ENCODE data around the gene ROBO1.

The ROBO1 gene

GRCh38 chr3:79264892-79265291, 502.9 kb downstream of the ROBO1 start:
- H3K4me1 Mint-ChIP-seq (ENCODE audit: low read depth in 2 of 2): no peaks in the 10 kb centered on the region
- no peak for ATAC-seq (replicated peaks)
- peaks cover 6 to 8% of the 10 kb centered on the region in 2 donors for H3K9me3 Mint-ChIP-seq
- DNase-seq: no peak
- no peaks in the 10 kb centered on the region for H3K36me3 Mint-ChIP-seq (ENCODE audit: insufficient read depth)
- no peak overlapping the region for H3K4me3 Mint-ChIP-seq
- no peak overlapping the region for H3K27ac Mint-ChIP-seq
- H3K27me3 Mint-ChIP-seq: no peaks in the 10 kb centered on the region

- H3K4me1 Mint-ChIP-seq (ENCODE audit: low read depth in 2 of 2): no peaks in the 10 kb centered on the region
- no peak overlapping the region for H3K4me3 Mint-ChIP-seq
- no peak overlapping the region for H3K27ac Mint-ChIP-seq
- ATAC-seq (replicated peaks) (no peak), DNase-seq (no peak)
- peaks cover 6 to 8% of the 10 kb centered on the region in 2 donors for H3K9me3 Mint-ChIP-seq
- no peaks in the 10 kb centered on the region for H3K36me3 Mint-ChIP-seq (ENCODE audit: insufficient read depth)
- H3K27me3 Mint-ChIP-seq: no peaks in the 10 kb centered on the region
These were observed 504.4 kb downstream of the ROBO1 start for GRCh38 chr3:79263423-79263822.

- no peak overlapping the region for H3K27ac Mint-ChIP-seq
- H3K9me3 Mint-ChIP-seq: peaks cover 3 to 6% of the 10 kb centered on the region in 2 donors
- H3K4me1 Mint-ChIP-seq (ENCODE audit: low read depth in 2 of 2): no peaks in the 10 kb centered on the region
These were observed 509.3 kb downstream of the ROBO1 start for GRCh38 chr3:79258479-79258878.

GRCh38 chr3:79257791-79258190, 510.0 kb downstream of the ROBO1 start:
- no peak overlapping the region for H3K4me3 Mint-ChIP-seq
- no peaks in the 10 kb centered on the region for H3K4me1 Mint-ChIP-seq (ENCODE audit: low read depth in 2 of 2)
- peaks cover 3 to 4% of the 10 kb centered on the region in 2 donors for H3K9me3 Mint-ChIP-seq
- DNase-seq (no peak), ATAC-seq (replicated peaks) (no peak)
- H3K27me3 Mint-ChIP-seq: no peaks in the 10 kb centered on the region
- H3K36me3 Mint-ChIP-seq (ENCODE audit: insufficient read depth): no peaks in the 10 kb centered on the region
- H3K27ac Mint-ChIP-seq: no peak overlapping the region

More at GRCh38 chr3:79258479-79258878, 509.3 kb downstream of the ROBO1 start:
- DNase-seq (no peak), ATAC-seq (replicated peaks) (no peak)
- no peaks in the 10 kb centered on the region for H3K27me3 Mint-ChIP-seq
- no peak overlapping the region for H3K4me3 Mint-ChIP-seq
- H3K36me3 Mint-ChIP-seq (ENCODE audit: insufficient read depth): no peaks in the 10 kb centered on the region

- H3K36me3 Mint-ChIP-seq (ENCODE audit: insufficient read depth): no peaks in the 10 kb centered on the region
- no peak overlapping the region for H3K4me3 Mint-ChIP-seq
- no peaks in the 10 kb centered on the region for H3K4me1 Mint-ChIP-seq (ENCODE audit: low read depth in 2 of 2)
- H3K27ac Mint-ChIP-seq: no peak overlapping the region
- ATAC-seq (replicated peaks): no peak
- DNase-seq: no peak
- H3K27me3 Mint-ChIP-seq: no peaks in the 10 kb centered on the region
- peaks cover 3 to 4% of the 10 kb centered on the region in 2 donors for H3K9me3 Mint-ChIP-seq
These were observed 512.1 kb downstream of the ROBO1 start for GRCh38 chr3:79255702-79256101.

- Mint-ChIP-seq H3K27ac (no peak overlapping the region), H3K36me3 (ENCODE audit: insufficient read depth) (no peaks in the 10 kb centered on the region), H3K4me3 (no peak overlapping the region), H3K27me3 (no peaks in the 10 kb centered on the region), H3K4me1 (ENCODE audit: low read depth in 2 of 2) (no peaks in the 10 kb centered on the region), H3K9me3 (peaks cover 3 to 4% of the 10 kb centered on the region in 2 donors)
- ATAC-seq (replicated peaks) (no peak), DNase-seq (no peak)
These were observed 512.5 kb downstream of the ROBO1 start for GRCh38 chr3:79255292-79255691.

GRCh38 chr3:79253704-79254103, 514.1 kb downstream of the ROBO1 start:
- no peaks in the 10 kb centered on the region for H3K4me1 Mint-ChIP-seq (ENCODE audit: low read depth in 2 of 2)
- H3K27ac Mint-ChIP-seq: no peak overlapping the region
- H3K27me3 Mint-ChIP-seq: no peaks in the 10 kb centered on the region
- ATAC-seq (replicated peaks): no peak
- H3K9me3 Mint-ChIP-seq: peaks cover 5 to 13% of the 10 kb centered on the region in 2 donors
- H3K4me3 Mint-ChIP-seq: no peak overlapping the region
- H3K36me3 Mint-ChIP-seq (ENCODE audit: insufficient read depth): no peaks in the 10 kb centered on the region
- no peak for DNase-seq

- Mint-ChIP-seq H3K4me1 (ENCODE audit: low read depth in 2 of 2) (no peaks in the 10 kb centered on the region), H3K4me3 (no peak overlapping the region), H3K36me3 (ENCODE audit: insufficient read depth) (no peaks in the 10 kb centered on the region), H3K27ac (no peak overlapping the region), H3K27me3 (no peaks in the 10 kb centered on the region), H3K9me3 (peaks cover 5 to 16% of the 10 kb centered on the region in 2 donors)
- ATAC-seq (replicated peaks) (no peak), DNase-seq (no peak)
These were observed 514.5 kb downstream of the ROBO1 start for GRCh38 chr3:79253271-79253670.

- no peaks in the 10 kb centered on the region for H3K36me3 Mint-ChIP-seq (ENCODE audit: insufficient read depth)
- no peak for DNase-seq
- H3K27ac Mint-ChIP-seq: no peak overlapping the region
- no peak overlapping the region for H3K4me3 Mint-ChIP-seq
- no peak for ATAC-seq (replicated peaks)
- H3K27me3 Mint-ChIP-seq: no peaks in the 10 kb centered on the region
- H3K9me3 Mint-ChIP-seq: peaks cover 5 to 21% of the 10 kb centered on the region in 2 donors
- no peaks in the 10 kb centered on the region for H3K4me1 Mint-ChIP-seq (ENCODE audit: low read depth in 2 of 2)
These were observed 517.1 kb downstream of the ROBO1 start for GRCh38 chr3:79250746-79251145.

- no peak overlapping the region for H3K4me3 Mint-ChIP-seq
- H3K4me1 Mint-ChIP-seq (ENCODE audit: low read depth in 2 of 2): no peaks in the 10 kb centered on the region
- H3K36me3 Mint-ChIP-seq (ENCODE audit: insufficient read depth): no peaks in the 10 kb centered on the region
- no peaks in the 10 kb centered on the region for H3K27me3 Mint-ChIP-seq
- no peak overlapping the region for H3K27ac Mint-ChIP-seq
- DNase-seq (no peak), ATAC-seq (replicated peaks) (no peak)
- H3K9me3 Mint-ChIP-seq: peaks cover 5 to 21% of the 10 kb centered on the region in 2 donors
These were observed 518.1 kb downstream of the ROBO1 start for GRCh38 chr3:79249701-79250100.

- no peak for DNase-seq
- H3K27me3 Mint-ChIP-seq: no peaks in the 10 kb centered on the region
- H3K27ac Mint-ChIP-seq: no peak overlapping the region
- no peak overlapping the region for H3K4me3 Mint-ChIP-seq
- no peaks in the 10 kb centered on the region for H3K36me3 Mint-ChIP-seq (ENCODE audit: insufficient read depth)
- H3K9me3 Mint-ChIP-seq: peaks cover 7 to 16% of the 10 kb centered on the region in 2 donors
- no peak for ATAC-seq (replicated peaks)
- no peaks in the 10 kb centered on the region for H3K4me1 Mint-ChIP-seq (ENCODE audit: low read depth in 2 of 2)
These were observed 520.1 kb downstream of the ROBO1 start for GRCh38 chr3:79247725-79248043.

- H3K4me1 Mint-ChIP-seq (ENCODE audit: low read depth in 2 of 2): no peaks in the 10 kb centered on the region
- no peak for ATAC-seq (replicated peaks)
- peaks cover 6 to 16% of the 10 kb centered on the region in 2 donors for H3K9me3 Mint-ChIP-seq
- H3K4me3 Mint-ChIP-seq: no peak overlapping the region
- DNase-seq: no peak
- no peaks in the 10 kb centered on the region for H3K27me3 Mint-ChIP-seq
- H3K27ac Mint-ChIP-seq: no peak overlapping the region
- H3K36me3 Mint-ChIP-seq (ENCODE audit: insufficient read depth): no peaks in the 10 kb centered on the region
These were observed 520.7 kb downstream of the ROBO1 start for GRCh38 chr3:79246875-79247724.

GRCh38 chr3:79245284-79246138, 522.3 kb downstream of the ROBO1 start:
- H3K27me3 Mint-ChIP-seq: no peaks in the 10 kb centered on the region
- H3K9me3 Mint-ChIP-seq: peaks cover 5 to 16% of the 10 kb centered on the region in 2 donors
- no peak overlapping the region for H3K27ac Mint-ChIP-seq
- H3K4me1 Mint-ChIP-seq (ENCODE audit: low read depth in 2 of 2): no peaks in the 10 kb centered on the region
- no peak overlapping the region for H3K4me3 Mint-ChIP-seq
- no peak for DNase-seq
- ATAC-seq (replicated peaks): no peak
- no peaks in the 10 kb centered on the region for H3K36me3 Mint-ChIP-seq (ENCODE audit: insufficient read depth)

- no peak overlapping the region for H3K4me3 Mint-ChIP-seq
- no peak overlapping the region for H3K27ac Mint-ChIP-seq
- DNase-seq (no peak), ATAC-seq (replicated peaks) (no peak)
- H3K27me3 Mint-ChIP-seq: no peaks in the 10 kb centered on the region
- H3K36me3 Mint-ChIP-seq (ENCODE audit: insufficient read depth): no peaks in the 10 kb centered on the region
- H3K4me1 Mint-ChIP-seq (ENCODE audit: low read depth in 2 of 2): no peaks in the 10 kb centered on the region
- peaks cover 0 to 4% of the 10 kb centered on the region in 2 donors for H3K9me3 Mint-ChIP-seq
These were observed 531.3 kb downstream of the ROBO1 start for GRCh38 chr3:79236496-79236895.
